Muscle layer of duodenum (tissue), 2 donors: Measurements from ENCODE around the gene LRMDA.

Experiments
- H3K27ac ChIP-seq: one replicate; pipeline ENCODE4 v1.7.0; 2013; ENCODE audit warnings: mild to moderate bottlenecking, low read length
- H3K27me3 ChIP-seq: one replicate; pipeline ENCODE4 v1.7.0; 2013; ENCODE audit warnings: low read depth, mild to moderate bottlenecking, control low read depth, low read length
- H3K36me3 ChIP-seq, 2 donors: one replicate each; pipeline ENCODE4 v1.7.0; 2013; ENCODE audit warnings: low read length in 2 of 2, control low read depth in 1 of 2, mild to moderate bottlenecking in 1 of 2; ENCODE audit not compliant: insufficient read depth in 2 of 2, control insufficient read depth in 1 of 2
- H3K4me1 ChIP-seq, 2 donors: one replicate each; pipeline ENCODE4 v1.7.0; 2013; ENCODE audit warnings: low read length in 2 of 2, mild to moderate bottlenecking in 2 of 2, control low read depth in 1 of 2, moderate library complexity in 1 of 2; ENCODE audit not compliant: insufficient read depth in 2 of 2, control insufficient read depth in 1 of 2
- H3K4me3 ChIP-seq, 2 donors: one replicate each; pipeline ENCODE4 v1.7.0; 2013; ENCODE audit warnings: low read length in 2 of 2, low read depth in 1 of 2, mild to moderate bottlenecking in 1 of 2
- H3K9me3 ChIP-seq, 2 donors: one replicate each; pipeline ENCODE4 v1.7.0; 2013; ENCODE audit warnings: low read length in 2 of 2, control low read depth in 1 of 2, mild to moderate bottlenecking in 1 of 2; ENCODE audit not compliant: control insufficient read depth in 1 of 2
- donor health status: healthy.

The LRMDA gene

DNA sequence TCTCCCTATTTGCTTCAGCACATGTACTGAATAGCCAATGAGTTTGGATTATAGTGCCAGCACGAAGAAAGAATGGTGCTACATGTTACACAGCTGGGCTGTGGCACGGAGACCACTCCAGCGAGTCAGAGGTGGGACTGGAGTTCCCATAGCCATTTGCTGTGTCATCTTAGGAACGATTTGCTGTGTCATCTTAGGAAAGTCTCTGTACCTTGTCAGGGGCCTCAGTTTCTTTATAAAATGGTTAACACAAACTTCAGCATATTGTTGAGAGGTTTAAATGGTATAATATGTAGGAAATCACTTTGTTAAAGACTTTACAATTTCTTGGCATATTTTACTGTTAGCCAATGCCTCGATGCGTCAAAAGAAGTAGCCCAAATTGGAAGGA lies 609.4 kb downstream of the LRMDA start:
- Histone ChIP-seq H3K27me3 (no peaks in the 10 kb centered on the region), H3K27ac (no peak overlapping the region), H3K9me3 (peaks cover 0 to 5% of the 10 kb centered on the region in 2 donors), H3K4me1 (peaks cover 0 to 6% of the 10 kb centered on the region in 2 donors), H3K4me3 (no peak overlapping the region), H3K36me3 (no peaks in the 10 kb centered on the region)

DNA sequence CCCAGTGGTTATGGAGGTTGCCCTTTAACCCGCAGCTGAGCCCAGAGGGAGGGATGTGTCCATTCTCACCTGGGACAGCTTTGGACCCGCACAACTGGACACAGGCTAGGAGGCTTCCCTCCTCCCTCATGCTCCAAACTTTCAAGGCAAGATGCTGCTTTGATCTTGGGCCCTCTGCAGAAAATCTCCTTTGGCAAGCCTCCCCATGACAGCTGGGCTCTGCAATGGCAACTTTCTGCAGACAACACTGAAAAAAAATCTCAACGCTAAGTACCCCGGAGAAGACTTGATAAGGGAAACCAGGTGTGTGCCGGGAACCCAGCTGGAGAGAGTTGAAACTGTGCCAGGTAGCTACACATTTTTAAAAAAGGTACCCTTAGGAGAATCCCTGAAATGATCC lies 610.1 kb downstream of the LRMDA start:
- Histone ChIP-seq H3K36me3 (no peaks in the 10 kb centered on the region), H3K27ac (no peak overlapping the region), H3K4me1 (peaks cover 0 to 2% of the 10 kb centered on the region in 2 donors), H3K9me3 (peaks cover 0 to 5% of the 10 kb centered on the region in 2 donors), H3K4me3 (no peak overlapping the region), H3K27me3 (no peaks in the 10 kb centered on the region)

- Histone ChIP-seq H3K9me3 (peaks cover 0 to 5% of the 10 kb centered on the region in 2 donors), H3K4me1 (no peaks in the 10 kb centered on the region), H3K4me3 (no peak overlapping the region), H3K27ac (no peak overlapping the region), H3K36me3 (no peaks in the 10 kb centered on the region), H3K27me3 (no peaks in the 10 kb centered on the region)
Measured at GRCh38 chr10:76043261-76043660, 611.8 kb downstream of the LRMDA start.

DNA sequence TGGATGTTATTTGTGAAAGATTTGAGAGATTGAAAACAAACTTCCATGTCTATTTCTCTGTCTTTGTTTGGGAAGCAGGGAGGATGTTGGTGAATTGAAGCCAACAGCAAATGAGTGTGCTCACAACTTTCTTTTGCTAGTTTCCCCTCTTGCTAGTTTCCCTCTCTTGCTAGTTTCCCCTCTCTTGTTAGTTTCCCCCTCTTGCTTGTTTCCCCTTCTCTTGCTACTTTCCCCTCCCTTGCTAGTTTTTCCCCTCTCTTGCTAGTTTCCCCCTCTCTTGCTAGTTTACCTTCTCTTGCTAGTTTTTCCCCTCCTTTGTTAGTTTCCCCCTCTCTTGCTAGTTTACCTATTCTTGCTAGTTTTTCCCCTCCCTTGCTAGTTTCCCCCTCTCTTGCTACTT lies 613.3 kb downstream of the LRMDA start:
- H3K27ac ChIP-seq: no peak overlapping the region
- H3K4me1 ChIP-seq: no peaks in the 10 kb centered on the region
- H3K9me3 ChIP-seq: no peaks in the 10 kb centered on the region
- H3K4me3 ChIP-seq: no peak overlapping the region
- H3K27me3 ChIP-seq: no peaks in the 10 kb centered on the region
- no peaks in the 10 kb centered on the region for H3K36me3 ChIP-seq

- no peak overlapping the region for H3K4me3 ChIP-seq
- no peaks in the 10 kb centered on the region for H3K4me1 ChIP-seq
- H3K9me3 ChIP-seq: no peaks in the 10 kb centered on the region
- no peaks in the 10 kb centered on the region for H3K36me3 ChIP-seq
- H3K27ac ChIP-seq: no peak overlapping the region
- H3K27me3 ChIP-seq: no peaks in the 10 kb centered on the region
Measured at GRCh38 chr10:76045174-76045573, 613.8 kb downstream of the LRMDA start.

- Histone ChIP-seq H3K36me3 (no peaks in the 10 kb centered on the region), H3K4me3 (no peak overlapping the region), H3K9me3 (no peaks in the 10 kb centered on the region), H3K4me1 (peaks cover 3 to 4% of the 10 kb centered on the region in 2 donors), H3K27ac (no peak overlapping the region), H3K27me3 (no peaks in the 10 kb centered on the region)
Measured at GRCh38 chr10:76047521-76047920, 616.1 kb downstream of the LRMDA start.

GRCh38 chr10:76049581-76050290 lies 618.3 kb downstream of the LRMDA start:
- H3K27ac ChIP-seq: no peak overlapping the region
- H3K4me3 ChIP-seq: no peak overlapping the region
- H3K27me3 ChIP-seq: no peaks in the 10 kb centered on the region
- no peaks in the 10 kb centered on the region for H3K36me3 ChIP-seq
- peaks cover 3 to 4% of the 10 kb centered on the region in 2 donors for H3K4me1 ChIP-seq
- no peaks in the 10 kb centered on the region for H3K9me3 ChIP-seq

GRCh38 chr10:76050291-76050625 lies 618.8 kb downstream of the LRMDA start:
- no peaks in the 10 kb centered on the region for H3K36me3 ChIP-seq
- peaks cover 3 to 4% of the 10 kb centered on the region in 2 donors for H3K4me1 ChIP-seq
- no peak overlapping the region for H3K27ac ChIP-seq
- no peaks in the 10 kb centered on the region for H3K27me3 ChIP-seq
- no peak overlapping the region for H3K4me3 ChIP-seq
- no peaks in the 10 kb centered on the region for H3K9me3 ChIP-seq

GRCh38 chr10:76051007-76051936 lies 619.8 kb downstream of the LRMDA start:
- Histone ChIP-seq H3K4me1 (peaks cover 3 to 4% of the 10 kb centered on the region in 2 donors), H3K4me3 (no peak overlapping the region), H3K27me3 (no peaks in the 10 kb centered on the region), H3K9me3 (peaks cover 0 to 4% of the 10 kb centered on the region in 2 donors), H3K36me3 (no peaks in the 10 kb centered on the region), H3K27ac (no peak overlapping the region)

GRCh38 chr10:76052682-76053503 lies 621.5 kb downstream of the LRMDA start:
- Histone ChIP-seq H3K9me3 (peaks cover 0 to 4% of the 10 kb centered on the region in 2 donors), H3K4me1 (peaks cover 3 to 4% of the 10 kb centered on the region in 2 donors), H3K36me3 (no peaks in the 10 kb centered on the region), H3K27ac (no peak overlapping the region), H3K27me3 (no peaks in the 10 kb centered on the region), H3K4me3 (no peak overlapping the region)

GRCh38 chr10:76055466-76055865 lies 624.0 kb downstream of the LRMDA start:
- H3K4me3 ChIP-seq: no peak overlapping the region

More at GRCh38 chr10:76055466-76055865, 624.0 kb downstream of the LRMDA start:
- Histone ChIP-seq H3K36me3 (peaks cover 0 to 4% of the 10 kb centered on the region in 2 donors), H3K4me1 (peaks cover 3 to 4% of the 10 kb centered on the region in 2 donors), H3K27ac (no peak overlapping the region), H3K27me3 (no peaks in the 10 kb centered on the region), H3K9me3 (peaks cover 0 to 4% of the 10 kb centered on the region in 2 donors)
